Fibroblast of skin of left quadriceps (primary cell): ENCODE data around the gene CAMK1.
A peak's percentile ranks its signal among the peaks of the same experiment; 100 is the strongest.

Experiments used
- DNase-seq, 2 experiments: peaks; one replicate each; pipeline ENCODE4 v3.0.0-alpha.2; 2013; ENCODE audit warnings: low read depth in 2 of 2

CAMK1 gene

DNA sequence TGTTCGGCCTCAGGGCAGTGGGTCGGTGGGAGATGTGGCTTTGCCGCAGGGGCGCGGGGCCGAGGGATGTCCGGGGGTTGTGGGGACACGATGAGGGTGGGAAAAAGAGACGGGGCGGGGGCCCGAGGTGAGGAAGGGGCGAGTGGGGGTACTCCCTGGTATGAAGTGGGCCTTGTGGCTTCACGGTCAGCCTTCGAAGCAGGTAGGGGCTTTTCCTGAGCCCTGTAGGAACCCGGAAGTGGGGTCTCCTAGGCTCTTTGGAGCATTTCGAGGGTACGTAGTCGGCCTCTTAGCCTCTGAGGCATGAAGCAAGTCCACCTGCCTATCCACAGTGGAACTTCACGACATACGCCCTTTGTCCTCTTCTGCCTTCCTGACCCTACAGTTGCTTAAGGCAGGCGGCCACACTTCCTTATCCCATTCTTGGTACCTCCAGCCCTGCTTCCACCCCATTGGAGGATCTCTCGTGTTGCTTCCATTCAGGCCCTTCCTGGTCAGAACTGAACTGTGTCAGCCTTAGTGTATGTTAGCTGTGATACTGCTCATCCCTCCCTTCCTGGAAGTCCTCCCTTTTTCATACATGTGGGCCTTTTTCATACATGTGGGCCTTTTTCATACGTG, 23.5 kb upstream of the CAMK1 start:
- DNase-seq, result no peak

DNA sequence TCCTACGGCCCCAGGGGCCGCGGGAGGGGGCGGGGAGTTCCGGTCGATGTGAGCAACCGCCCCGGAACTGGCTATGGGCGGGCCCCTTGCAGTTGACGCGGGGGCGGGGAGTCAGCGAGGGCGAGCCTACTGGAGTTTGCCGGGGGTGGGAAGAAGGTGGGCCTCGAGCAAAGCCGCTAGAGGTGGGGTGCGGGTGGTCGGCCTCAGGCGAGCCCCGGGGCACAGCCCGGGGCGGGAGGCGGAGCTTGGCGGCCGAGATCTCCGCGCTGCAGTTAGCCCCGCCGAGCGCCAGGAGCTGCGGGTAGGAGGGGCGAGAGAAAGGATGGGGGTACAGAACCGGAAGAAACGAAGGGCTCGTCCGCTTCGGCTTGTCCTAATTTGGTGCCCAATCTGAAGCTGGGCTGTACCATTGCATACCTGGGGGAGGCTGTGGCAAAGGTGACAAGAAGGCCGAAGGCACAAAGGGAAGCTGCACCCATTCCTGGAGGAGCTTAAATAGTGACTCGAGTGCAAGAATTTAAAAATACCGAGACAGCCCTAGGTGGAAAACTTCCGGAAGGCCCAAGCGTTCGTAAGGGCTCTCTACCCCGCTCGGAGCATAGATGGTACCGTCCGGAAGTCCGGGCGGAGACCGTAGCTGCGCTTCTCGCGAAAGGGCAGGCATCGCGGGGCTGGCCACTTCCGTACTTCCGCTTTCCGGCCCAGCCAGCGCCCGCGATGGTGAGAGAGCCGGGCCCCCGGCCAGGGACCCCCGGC, 22.8 kb upstream of the CAMK1 start, which contains the start of the genes ARPC4 and TADA3:
ARPC4 (plus strand) TSS at position 678 of the 756 bp plus-strand sequence; CDS start at position 718, 40 bp downstream.
TADA3 (minus strand) TSS at position 69 of the 756 bp plus-strand sequence. CDS start 1,007 bp downstream, outside the sequence.
- DNase-seq, result peak; percentile 96

DNA sequence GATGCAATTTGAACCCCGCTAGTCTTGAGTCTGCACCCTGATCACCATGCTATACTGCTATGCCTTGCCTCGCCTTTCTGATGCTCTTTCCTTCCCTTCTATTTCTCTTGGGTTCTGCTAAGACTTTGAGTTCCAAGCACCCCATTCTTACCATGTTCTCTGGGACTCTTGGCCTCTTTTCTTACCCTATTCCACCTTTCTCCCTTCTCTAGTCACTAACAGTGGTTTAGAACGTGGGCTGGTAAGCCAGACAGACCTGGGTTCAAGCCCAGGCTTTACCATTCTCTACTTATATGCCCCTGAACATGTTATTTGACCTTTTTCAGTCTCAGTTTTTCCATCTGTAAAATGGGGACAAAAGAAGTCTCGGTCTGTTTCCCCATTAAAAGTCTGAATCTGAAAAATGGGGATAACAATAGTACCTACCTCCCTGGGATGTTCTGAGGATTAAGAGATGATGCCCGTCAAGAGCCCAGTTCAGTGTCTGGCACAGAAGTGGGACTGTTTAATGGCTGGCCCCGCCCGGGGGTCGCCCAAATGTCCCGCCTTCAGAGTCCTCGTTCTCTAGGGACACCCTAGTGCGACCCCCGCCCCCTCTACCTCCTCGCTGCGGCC, 22.1 kb upstream of the CAMK1 start:
- no peak for DNase-seq

DNA sequence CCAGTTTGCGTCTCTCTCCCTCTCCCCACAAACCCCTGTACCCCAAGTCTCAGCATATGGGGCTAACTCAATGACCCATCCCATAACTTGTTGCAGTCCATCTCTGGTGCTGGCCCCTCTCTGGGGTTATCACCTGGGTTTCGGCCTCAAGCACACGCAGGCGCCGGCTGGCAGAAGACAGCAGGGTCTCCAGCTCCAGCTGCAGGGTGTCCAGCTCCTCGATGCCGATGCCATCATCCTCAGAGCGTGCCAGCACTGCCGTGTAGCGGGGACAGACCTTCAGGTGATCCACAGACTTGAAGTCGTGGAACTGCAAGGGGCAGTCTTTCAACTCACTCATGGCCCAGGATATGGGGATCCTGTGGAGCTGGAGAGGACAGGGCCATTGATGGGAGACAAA, 21.4 kb upstream of the CAMK1 start:
- DNase-seq, result no peak

DNA sequence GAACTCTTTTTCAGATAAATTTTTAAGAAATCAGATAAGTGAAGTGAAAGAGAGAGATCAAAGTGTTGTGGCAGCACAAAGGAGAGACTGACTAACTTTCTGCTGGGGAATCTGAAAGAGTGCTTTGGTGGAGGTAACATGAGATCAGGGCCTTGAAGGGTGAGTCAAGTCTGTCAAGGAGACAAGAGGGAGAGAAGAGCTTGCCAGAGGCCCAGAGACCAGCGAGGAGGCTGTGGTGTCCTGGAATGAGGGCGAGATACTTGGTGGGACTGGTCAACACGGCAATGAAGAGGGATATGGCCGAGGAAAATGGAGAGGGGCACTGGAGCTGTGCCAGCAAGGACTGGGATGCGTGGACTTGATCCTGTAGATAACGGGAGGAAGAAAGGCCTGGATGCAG, 18.0 kb upstream of the CAMK1 start:
- DNase-seq, result no peak

DNA sequence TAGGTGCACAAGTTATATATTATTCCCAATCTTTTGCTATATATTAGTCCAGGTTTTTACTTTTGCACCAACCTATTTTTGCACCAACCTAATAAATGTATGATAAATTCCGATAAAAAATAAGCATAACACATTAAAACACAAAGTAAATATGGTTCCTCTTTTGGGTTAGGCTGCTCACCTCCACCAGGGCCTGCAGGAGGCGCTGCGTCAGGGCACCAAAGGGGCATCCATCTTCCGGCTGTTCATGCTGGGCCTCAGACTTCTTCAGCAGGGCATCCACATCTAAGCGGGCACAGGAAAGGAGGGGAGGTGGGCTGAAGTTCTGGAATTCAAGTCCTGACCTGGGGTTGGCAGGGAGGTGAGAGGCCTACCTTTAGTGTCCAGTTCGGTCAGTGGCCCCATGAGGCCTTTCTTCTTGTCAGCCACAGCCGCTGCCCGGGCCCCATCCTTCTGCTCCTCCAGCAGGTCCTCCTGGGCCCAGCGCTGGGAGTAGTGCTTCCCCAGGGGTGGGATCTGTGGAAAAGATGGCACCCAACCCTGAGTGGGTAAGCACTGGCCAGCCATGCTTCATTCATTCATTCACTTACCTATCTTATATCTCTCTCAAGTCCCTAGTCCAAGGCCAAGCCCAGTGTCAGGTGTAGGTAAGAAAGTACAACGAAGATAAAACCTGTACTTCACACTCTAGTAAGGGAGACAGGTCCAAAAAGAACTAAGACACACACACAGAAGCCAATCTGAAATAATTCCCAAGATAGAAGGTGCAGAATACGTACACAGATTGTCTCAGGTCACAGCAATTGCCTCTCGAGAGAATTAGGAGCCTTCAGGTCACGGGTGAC, 17.3 kb upstream of the CAMK1 start:
- no peak for DNase-seq

DNA sequence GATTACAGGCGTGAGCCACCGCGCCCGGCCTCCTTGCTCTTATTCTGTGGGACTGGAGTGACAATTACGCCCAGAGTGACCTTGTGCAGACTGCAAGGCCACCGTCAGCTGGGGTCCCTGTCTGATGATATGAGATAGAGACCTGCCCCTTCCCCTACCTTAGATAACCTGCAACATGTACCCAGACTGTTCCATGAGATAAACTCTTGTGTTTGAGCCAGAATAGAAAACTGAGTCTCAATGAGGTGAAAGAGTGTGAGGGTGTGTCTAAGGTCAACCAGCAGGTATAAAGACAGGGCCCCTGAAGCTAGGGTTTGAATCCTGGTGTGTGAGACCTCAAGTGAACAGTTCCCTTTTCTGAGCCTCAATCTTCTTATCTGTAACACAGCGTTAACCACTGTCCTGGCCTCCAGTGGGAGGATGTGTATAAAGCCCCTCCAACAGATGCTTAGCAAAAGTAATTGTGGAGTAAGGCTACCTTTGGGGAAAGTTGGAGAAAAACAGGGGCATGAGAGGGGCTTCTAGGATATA, 16.5 kb upstream of the CAMK1 start:
- DNase-seq, result no peak

DNA sequence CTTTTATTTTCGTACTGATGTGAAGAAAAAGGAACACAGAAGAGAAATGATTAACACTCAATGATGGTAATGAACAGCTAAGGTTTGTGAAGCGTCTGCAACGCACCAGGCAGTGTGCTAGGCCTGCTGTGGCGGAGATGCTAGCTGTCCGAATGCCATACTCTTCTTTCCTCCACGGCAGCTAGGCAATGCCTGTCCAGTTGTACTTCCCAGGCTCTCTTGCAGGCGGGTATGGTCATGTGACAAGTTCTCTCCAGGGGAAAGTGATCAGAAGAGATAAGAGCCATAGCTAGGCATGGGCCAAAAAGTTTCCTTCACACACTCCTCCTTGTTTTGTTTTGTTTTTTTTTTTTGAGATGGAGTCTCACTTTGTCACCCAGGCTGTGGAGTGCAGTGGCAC, 15.9 kb upstream of the CAMK1 start:
- DNase-seq, result no peak

DNA sequence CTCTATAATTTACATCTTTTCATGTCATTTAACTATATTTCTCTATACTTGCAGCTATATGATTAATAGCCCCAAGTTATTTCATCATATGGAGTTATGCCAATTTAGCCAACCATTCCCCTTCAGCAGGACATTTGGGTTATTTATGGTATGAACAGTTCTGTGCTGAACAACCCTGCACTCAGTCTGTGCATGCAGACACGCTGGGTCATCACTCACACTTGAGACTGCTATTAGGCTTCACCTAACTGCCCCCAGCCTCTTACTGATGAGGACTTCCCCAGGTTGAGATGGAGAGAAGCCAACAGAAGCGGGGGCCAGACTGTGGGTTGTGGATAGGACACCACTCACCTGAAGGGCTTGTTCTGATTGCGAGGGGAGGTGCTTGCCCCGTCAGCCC, 15.2 kb upstream of the CAMK1 start:
- DNase-seq, result no peak

DNA sequence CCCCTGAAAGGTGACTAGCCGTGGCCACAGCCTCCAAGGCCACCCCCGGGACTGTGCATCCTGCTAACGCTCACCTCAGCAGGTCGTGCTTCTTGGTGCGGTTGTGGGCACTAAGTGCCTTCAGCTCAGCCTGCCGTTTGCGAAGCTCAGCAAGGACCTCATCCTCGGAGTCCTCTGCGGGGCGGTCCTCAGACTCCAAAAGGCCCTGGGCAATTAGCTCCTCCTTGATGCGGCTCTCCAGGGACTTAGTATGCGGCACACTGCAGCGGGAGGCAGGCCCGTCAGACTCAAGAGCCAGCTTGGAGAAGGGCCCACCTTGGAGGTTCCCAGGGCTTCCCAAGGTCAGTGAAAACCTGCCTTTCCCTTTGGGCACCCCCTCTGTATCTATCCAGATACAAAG, 14.2 kb upstream of the CAMK1 start:
- no peak for DNase-seq

DNA sequence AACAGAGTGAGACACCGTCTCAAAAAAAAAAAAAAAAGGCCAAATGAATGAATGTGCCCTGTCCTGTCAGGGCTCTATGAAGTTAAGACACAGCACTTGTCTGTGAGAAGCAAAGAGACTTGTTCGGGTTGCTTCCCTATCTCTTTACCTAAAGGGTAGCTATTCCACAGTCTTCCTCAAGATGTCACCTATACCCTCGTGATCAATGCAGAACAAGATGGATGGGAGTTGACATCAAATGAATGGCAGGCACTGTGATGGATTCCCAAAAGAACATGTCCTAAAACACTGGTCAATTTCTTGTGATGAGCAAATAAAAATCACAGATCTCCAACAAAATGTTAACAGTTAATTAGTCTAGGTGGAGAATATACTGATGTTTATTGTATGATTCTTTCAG, 13.0 kb upstream of the CAMK1 start:
- DNase-seq, result no peak

DNA sequence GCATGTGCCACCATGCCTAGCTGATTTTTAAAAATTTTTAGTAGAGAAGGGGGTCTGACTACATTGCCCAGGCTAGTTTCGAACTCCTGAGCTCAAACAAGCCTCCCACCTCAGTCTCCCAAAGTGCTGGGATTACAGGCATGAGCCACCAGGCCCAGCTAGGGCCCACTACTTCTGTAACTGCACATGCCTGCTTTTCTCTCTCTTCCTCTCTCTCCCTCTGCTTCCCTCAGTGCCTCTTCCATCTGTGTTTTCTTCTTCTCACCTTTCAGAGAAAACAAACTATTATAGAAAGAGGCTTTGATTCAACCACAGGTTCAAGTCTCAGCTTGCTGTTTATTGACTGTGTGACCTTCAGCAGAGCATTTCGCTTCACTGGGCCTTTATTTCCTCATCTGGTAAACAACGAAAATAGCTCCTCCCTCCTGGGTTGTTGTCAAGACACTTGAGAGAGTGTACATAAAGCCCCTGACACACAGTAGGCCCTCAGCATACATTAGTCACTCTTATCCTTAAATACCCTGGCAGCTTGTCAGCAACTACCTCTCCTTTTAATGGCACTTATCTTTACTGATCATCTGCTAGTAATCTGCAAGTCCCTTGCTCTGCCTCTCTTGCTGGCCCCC, 12.3 kb upstream of the CAMK1 start:
- no peak for DNase-seq

DNA sequence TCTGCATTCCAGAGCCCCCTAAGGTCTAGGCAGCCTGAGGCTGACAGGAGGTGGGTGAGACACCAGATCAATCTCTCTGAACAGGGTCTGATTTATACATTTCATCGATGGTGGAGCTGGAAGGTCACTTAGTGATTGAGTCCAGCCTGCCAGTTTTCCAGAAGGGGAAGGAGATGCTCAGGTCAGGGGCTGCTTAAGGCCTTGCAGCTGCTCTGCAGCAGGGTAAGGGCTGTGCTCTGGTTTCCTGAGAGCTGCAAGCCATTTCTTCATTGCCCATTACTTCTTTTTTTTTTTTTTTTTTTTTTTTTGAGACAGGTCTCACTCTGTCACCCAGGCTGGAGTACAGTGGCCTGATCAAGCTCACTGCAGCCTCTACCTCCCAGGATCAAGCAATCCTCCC, 11.8 kb upstream of the CAMK1 start:
- no peak for DNase-seq

DNA sequence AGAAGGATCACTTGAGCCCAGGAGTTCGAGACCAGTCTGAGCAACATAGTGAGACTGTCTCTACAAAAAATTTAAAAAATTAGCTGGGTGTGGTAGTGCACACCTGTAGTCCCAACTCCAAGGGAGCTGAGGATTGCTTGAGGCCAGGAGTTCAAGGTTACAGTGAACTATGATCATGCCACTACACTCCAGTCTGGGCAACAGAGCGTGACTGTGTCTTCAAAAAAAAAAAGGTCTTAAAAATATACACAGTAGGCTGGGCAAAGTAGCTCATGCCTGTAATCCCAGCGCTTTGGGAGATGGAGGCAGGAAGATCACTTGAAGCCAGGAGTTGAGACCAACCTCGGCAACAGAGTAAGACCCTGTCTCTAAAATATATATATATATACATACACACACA, 11.2 kb upstream of the CAMK1 start:
- DNase-seq, result no peak

DNA sequence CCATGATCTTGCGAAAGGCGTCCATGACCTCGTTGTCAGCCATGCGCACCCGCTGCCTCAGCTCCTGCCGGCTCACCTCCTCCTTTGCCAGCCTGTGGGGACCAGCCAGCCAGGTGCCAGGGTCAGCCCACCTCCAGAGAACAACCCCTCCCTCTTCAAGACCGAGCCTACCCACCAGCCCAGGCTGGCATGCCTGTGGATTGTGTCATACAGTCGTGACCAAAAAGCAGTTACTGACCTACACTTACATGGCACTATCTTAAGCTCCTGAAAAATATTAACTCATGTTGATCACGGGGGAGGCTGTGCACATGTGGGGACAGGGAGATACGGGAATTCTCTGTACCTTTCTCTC, 10.7 kb upstream of the CAMK1 start:
- no peak for DNase-seq

DNA sequence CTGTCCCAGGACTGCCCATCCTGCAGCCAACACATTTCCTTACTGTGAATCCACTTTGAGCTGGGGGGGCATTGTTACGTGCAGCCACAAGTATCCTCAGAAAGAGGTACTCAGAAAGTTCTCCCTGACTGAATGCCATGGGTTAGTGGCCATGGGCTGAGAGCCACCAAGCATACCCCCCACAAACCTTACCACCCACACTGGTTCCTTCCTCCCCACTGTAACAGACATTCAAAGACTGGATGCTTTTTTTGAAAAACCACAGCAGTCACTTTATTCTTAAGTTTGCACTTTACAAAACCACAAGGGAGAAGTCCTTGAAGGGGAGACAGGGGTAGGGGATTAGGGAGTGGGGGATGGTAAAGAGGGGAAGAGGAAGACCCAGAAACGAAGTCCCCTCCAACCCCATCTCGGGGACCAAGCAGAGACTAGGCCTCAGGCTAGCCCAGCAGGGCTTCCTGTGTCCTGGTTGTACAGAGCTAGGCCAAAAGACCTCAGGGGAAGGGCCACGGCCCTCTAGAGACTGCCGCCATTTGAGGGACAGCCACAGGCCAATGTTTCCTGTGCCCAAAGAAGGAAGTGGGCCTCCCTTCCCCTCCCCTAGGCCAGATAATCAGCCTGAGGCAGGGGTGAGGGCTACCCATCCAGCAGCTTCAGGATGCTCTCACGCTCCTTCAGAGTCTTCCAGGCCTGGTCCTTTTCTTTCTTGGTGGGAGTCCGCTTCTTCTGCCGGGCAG, 10.1 kb upstream of the CAMK1 start:
- no peak for DNase-seq

DNA sequence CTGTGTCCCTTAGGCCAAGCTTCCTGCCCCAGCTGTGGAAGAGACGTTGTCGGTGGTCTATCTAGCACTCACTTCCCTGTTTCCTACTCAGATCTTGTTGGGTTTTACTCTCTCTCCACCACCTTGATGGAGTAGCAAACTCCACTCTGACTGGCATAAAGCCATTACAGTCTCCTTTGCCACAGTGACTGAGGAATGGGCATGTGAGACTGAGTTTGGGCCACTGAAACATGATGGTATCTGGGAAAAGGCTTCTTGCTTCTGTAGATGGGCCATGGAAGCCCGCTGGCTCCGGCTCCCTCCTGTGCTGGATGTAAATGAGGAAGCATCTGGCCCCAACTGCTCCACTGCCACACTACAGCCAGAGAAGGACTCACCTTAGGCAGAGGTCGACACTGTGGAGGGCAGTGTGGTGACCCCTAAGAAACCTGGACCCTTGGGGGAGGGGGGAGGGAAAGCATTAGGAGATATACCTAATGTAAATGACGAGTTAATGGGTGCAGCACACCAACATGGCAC, 9.4 kb upstream of the CAMK1 start:
- no peak for DNase-seq

DNA sequence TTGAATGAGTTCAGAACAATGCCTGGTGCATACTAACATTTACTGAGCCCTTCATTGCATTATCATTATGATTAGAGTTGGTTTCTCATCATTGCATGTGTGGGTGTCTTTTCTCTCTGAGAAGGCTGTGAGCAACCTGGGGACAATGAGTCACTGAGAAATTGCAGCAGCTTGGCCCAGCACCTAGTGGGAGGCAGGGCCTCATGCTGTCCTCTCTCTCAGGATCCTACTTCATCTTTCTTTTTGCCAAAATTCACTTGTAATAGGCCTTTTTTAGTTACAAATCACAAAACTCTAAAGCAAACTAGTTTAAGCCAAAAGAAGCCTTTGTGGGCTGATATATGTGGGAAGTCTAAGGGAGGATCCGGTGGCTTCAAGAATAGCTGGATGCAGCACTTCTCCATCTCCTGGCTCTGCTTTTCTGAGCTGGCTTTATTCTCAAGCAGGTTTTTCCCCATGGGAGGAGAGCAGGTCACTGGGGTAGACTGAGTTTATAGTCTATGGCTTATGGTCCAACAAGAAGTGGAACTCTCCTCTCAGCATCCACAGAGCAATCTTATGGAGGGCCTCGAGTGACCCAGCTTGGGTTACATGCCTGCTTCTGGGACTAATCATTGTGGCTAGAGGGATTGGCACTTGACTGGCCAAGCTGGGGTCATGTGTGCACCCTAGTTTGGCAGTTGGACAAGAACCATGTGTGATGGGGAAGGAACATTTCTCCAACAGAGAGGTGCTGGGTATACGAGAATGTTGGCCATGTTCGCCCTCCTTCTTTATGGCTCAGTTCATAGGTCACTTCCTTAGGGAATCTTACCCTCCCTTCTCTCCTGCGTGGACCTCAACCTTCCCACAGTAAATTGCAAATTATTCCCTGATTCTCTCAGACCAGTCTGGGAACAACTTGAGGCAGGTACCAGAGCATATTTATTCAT, 8.7 kb upstream of the CAMK1 start:
- no peak for DNase-seq

DNA sequence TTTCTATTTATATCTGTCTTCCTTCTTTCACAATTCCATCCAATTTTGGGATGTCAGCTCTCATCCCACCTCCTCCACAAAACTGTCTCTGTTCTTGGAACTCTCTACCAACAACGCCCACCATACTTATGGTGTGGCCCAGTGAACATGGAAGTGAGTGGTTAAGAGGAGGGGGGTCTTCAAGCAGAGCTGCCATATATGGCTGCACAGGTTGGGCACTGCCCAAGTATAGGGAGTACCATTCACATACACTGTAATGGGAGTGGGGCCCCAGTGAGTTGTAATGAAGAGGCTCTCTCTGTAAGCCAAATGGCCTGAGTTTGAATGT, 7.9 kb upstream of the CAMK1 start:
- no peak for DNase-seq
